HFFc6 (cell line): ENCODE results near the gene DNAH14. TPM values are rescaled to one million over a fixed set of nuclear protein-coding genes. Genes with fewer than 3 reads are reported as not detected.
A peak's percentile ranks its signal among the peaks of the same experiment; 100 is the strongest.

Experiments used
- DNase-seq: peaks from one replicate; pipeline ENCODE4 v3.0.0-alpha.2; 2018
- H3K27ac Mint-ChIP-seq: 2 replicates; pipeline ENCODE4 v1.8.0; 2020; ENCODE audit warnings: mild to moderate bottlenecking, mixed read lengths
- H3K27me3 Mint-ChIP-seq: 2 replicates; pipeline ENCODE4 v1.8.0; 2021; ENCODE audit warnings: mild to moderate bottlenecking, moderate library complexity, mixed read lengths; ENCODE audit not compliant: insufficient read depth
- H3K36me3 Mint-ChIP-seq: 2 replicates; pipeline ENCODE4 v1.8.0; 2021; ENCODE audit warnings: low read depth, mixed read lengths
- H3K4me1 Mint-ChIP-seq: 2 replicates; pipeline ENCODE4 v1.8.0; 2020; ENCODE audit warnings: low read depth, mixed read lengths
- H3K4me3 Mint-ChIP-seq: 2 replicates; pipeline ENCODE4 v1.8.0; 2020; ENCODE audit warnings: mild to moderate bottlenecking, moderate library complexity, mixed read lengths
- H3K9me3 Mint-ChIP-seq: 2 replicates; pipeline ENCODE4 v1.8.0; 2020; ENCODE audit warnings: mild to moderate bottlenecking, mixed read lengths
- total RNA-seq, 6 experiments: library from RNA; stranded (reverse); fragmentation: NEBNext Ultra II Directional; extraction: Animal tissue kit (Norgen Biotek cat#: 25700); gene quantifications; 2 replicates in 1 of 6; 3 replicates in 5 of 6; pipeline ENCODE4 v1.2.3, GENCODE V29; 2021
- TF ChIP-seq, protein P1 (sequence below): fragments of 200-600 bp; sonication (generic); IDR thresholded peaks from 2 replicates; pipeline ENCODE4 v1.5.0; 2021; ENCODE audit warnings: antibody characterized with exemption, mild to moderate bottlenecking

Gene DNAH14
- total RNA-seq, 6 experiments from 2014 or later: 6.0 to 8.4 (median 6.9) TPM

DNA sequence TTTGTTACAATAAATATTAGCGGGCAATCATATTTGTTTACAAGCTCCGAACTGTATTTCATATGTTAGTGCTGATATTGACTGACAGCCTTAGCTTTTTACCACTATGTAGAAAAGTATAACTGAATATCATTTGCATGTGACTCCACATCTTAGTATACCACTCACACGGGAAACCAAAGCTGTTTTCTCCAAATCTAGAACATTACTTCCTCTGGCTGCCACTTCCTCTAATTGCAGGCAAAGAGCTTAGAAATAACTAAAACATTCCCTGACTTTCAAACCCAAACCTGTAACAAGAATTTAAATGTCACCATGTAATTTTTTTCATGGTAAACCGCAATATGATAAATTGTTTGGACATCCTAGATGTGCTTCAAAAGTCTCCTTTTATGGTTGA lies 323.7 kb downstream of the DNAH14 start:
- Mint-ChIP-seq H3K9me3 (no peaks in the 10 kb centered on the region), H3K27me3 (no peaks in the 10 kb centered on the region), H3K27ac (no peak overlapping the region; the same call in 1 of the 2 replicates), H3K4me1 (peaks cover 24% of the 10 kb centered on the region), H3K4me3 (no peak overlapping the region), H3K36me3 (no peaks in the 10 kb centered on the region)
- TF ChIP-seq, protein P1, sequence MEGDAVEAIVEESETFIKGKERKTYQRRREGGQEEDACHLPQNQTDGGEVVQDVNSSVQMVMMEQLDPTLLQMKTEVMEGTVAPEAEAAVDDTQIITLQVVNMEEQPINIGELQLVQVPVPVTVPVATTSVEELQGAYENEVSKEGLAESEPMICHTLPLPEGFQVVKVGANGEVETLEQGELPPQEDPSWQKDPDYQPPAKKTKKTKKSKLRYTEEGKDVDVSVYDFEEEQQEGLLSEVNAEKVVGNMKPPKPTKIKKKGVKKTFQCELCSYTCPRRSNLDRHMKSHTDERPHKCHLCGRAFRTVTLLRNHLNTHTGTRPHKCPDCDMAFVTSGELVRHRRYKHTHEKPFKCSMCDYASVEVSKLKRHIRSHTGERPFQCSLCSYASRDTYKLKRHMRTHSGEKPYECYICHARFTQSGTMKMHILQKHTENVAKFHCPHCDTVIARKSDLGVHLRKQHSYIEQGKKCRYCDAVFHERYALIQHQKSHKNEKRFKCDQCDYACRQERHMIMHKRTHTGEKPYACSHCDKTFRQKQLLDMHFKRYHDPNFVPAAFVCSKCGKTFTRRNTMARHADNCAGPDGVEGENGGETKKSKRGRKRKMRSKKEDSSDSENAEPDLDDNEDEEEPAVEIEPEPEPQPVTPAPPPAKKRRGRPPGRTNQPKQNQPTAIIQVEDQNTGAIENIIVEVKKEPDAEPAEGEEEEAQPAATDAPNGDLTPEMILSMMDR: peak; percentile 23
- no peak for DNase-seq

DNA sequence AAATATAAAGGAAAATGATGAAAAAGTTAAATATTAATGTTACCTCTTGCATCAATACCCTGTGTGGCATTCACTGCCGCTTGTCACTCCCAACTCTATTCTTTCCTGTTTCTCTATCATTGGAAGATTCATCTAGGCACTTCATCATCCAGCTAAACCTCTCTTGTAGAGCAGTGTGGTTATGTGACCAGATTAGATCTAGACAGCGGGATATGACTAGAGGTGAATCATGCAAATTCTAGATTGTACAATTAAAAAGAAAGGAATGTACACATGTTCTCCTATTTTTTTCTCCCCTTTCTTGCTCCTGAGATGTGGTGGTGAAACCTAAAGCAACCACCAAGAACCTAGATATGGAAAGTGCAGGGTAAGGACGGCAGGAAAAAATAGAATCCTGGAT lies 324.3 kb downstream of the DNAH14 start:
- H3K4me1 Mint-ChIP-seq: peaks cover 24% of the 10 kb centered on the region
- H3K27ac Mint-ChIP-seq: no peak overlapping the region
- TF ChIP-seq, protein P1: no peak
- H3K9me3 Mint-ChIP-seq: no peaks in the 10 kb centered on the region
- no peaks in the 10 kb centered on the region for H3K36me3 Mint-ChIP-seq
- H3K4me3 Mint-ChIP-seq: peak overlapping the region; percentile 43
- peak; percentile 86 for DNase-seq
- H3K27me3 Mint-ChIP-seq: no peaks in the 10 kb centered on the region

DNA sequence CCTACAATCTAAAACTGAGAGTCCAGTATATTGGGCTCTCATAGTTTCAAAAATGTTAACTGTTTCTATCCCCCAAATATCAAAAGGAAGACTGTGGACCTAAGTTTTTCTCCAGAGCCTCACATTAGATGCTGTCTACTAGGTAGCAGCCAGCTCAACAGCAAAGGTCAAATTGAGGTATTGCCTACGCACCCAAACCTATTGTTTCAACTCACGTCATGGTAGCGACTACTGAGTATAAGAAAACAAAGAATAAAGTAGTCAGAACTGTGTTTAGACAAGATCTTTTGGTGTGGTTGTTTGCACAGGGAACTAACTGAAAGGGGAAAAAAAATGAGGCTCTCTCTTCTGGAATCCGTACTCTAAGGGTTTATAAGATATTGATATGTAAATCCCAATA lies 325.2 kb downstream of the DNAH14 start:
- no peaks in the 10 kb centered on the region for H3K9me3 Mint-ChIP-seq
- no peak overlapping the region for H3K27ac Mint-ChIP-seq
- DNase-seq: no peak
- H3K4me1 Mint-ChIP-seq: peaks cover 24% of the 10 kb centered on the region
- H3K27me3 Mint-ChIP-seq: peaks cover 1% of the 10 kb centered on the region; the same call in 1 of the 2 replicates
- TF ChIP-seq, protein P1: no peak
- no peak overlapping the region for H3K4me3 Mint-ChIP-seq
- H3K36me3 Mint-ChIP-seq: no peaks in the 10 kb centered on the region

DNA sequence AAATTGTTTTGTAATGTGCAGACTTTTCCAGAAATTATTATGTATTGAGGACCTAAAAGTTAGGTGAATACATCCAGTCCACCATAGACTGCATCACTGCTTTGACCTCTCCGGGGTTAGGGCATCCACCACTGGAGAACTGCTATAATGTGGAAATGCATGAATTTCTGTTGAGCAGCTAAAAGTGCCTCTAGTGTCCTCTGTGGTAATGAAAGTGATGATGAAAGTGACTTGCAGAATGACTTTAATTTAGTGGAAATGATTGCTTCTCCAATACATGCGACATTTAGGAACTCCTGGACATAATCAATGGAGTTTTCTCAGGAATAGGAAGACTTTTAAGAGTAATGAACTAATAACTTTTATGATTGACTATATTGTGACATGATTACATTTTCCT lies 327.6 kb downstream of the DNAH14 start:
- H3K9me3 Mint-ChIP-seq: no peaks in the 10 kb centered on the region
- peaks cover 1% of the 10 kb centered on the region; the same call in 1 of the 2 replicates for H3K27me3 Mint-ChIP-seq
- no peak for DNase-seq
- H3K4me3 Mint-ChIP-seq: no peak overlapping the region
- H3K4me1 Mint-ChIP-seq: peaks cover 24% of the 10 kb centered on the region
- TF ChIP-seq, protein P1: no peak
- no peak overlapping the region for H3K27ac Mint-ChIP-seq
- no peaks in the 10 kb centered on the region for H3K36me3 Mint-ChIP-seq

DNA sequence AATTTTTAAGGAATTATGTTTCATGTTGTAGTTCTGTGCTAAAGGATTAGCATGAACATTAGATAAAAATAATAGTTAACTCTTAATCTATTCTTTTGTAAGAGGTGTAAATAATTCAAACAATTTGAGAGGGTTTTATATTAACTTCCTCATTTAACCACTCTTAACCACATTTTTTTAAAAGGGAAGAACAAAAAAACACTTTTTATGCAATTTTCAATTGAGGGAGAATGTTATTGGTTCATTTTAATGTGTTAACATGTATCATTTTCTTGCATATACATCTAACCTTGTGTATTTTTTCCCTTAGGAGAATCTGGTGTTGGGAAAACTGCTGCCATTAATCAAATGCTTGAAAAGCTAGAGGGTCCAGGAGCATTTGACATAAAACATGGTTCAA lies 329.3 kb downstream of the DNAH14 start:
- no peaks in the 10 kb centered on the region for H3K9me3 Mint-ChIP-seq
- H3K27me3 Mint-ChIP-seq: peaks cover 3% of the 10 kb centered on the region
- no peak overlapping the region for H3K4me3 Mint-ChIP-seq
- H3K27ac Mint-ChIP-seq: no peak overlapping the region
- DNase-seq: no peak
- TF ChIP-seq, protein P1: no peak
- no peaks in the 10 kb centered on the region for H3K36me3 Mint-ChIP-seq
- peaks cover 15% of the 10 kb centered on the region for H3K4me1 Mint-ChIP-seq

DNA sequence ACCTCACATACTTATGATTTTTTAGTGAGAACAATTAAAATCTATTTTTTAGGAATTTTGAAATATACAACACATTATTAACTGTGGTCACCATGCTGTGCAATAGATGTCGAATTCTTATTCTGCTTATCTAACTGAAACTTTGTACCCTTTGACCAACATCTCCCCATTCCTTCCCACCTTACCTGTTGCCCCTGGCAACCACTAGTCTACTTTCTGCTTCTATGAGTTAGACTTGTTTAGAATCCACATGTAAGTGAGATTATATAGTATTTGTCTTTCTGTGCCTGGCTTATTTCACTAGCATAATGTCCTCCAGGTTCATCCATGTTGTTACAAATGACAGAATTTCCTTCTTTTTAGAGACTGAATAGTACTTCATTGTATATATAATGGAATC lies 330.1 kb downstream of the DNAH14 start:
- Mint-ChIP-seq H3K9me3 (no peaks in the 10 kb centered on the region), H3K4me1 (peaks cover 8% of the 10 kb centered on the region), H3K27me3 (peaks cover 3% of the 10 kb centered on the region), H3K27ac (no peak overlapping the region), H3K4me3 (no peak overlapping the region), H3K36me3 (no peaks in the 10 kb centered on the region)
- TF ChIP-seq, protein P1: no peak
- no peak for DNase-seq
